PFSK-1 (cell line): ENCODE measurements around the gene EPHA6.

Experiments
- FOXP2 ChIP-seq: optimal IDR thresholded peaks from 2 replicates; pipeline ENCODE3; 2011; ENCODE audit warnings: borderline replicate concordance, control low read depth, inconsistent platforms; ENCODE audit not compliant: insufficient read depth; ENCODE audit errors: extremely low read length, extremely low read depth
- POLR2AphosphoS5 ChIP-seq: IDR thresholded peaks from 2 replicates; pipeline ENCODE4 v1.6.1; 2012; ENCODE audit warnings: low read depth, mild to moderate bottlenecking, control low read depth, low read length, moderate library complexity
- SIN3A ChIP-seq: IDR thresholded peaks from 2 replicates; pipeline ENCODE4 v1.6.1; 2012; ENCODE audit warnings: mild to moderate bottlenecking, low read length, moderate library complexity, borderline replicate concordance; ENCODE audit not compliant: insufficient read depth
- TAF1 ChIP-seq: IDR thresholded peaks from 2 replicates; pipeline ENCODE4 v1.6.1; 2012; ENCODE audit warnings: low read length, control low read depth, borderline replicate concordance; ENCODE audit not compliant: insufficient read depth
- TF ChIP-seq, protein P1 (sequence below), 2 experiments: IDR thresholded peaks; 2 replicates each; pipeline versions ENCODE4 v1.6.1 to v1.8.0; 2011 to 2012; ENCODE audit warnings: low read depth in 2 of 2, low read length in 2 of 2, control low read depth in 1 of 2, inconsistent platforms in 1 of 2, mild to moderate bottlenecking in 1 of 2, moderate library complexity in 1 of 2; ENCODE audit not compliant: insufficient read depth in 1 of 2

EPHA6 gene

DNA sequence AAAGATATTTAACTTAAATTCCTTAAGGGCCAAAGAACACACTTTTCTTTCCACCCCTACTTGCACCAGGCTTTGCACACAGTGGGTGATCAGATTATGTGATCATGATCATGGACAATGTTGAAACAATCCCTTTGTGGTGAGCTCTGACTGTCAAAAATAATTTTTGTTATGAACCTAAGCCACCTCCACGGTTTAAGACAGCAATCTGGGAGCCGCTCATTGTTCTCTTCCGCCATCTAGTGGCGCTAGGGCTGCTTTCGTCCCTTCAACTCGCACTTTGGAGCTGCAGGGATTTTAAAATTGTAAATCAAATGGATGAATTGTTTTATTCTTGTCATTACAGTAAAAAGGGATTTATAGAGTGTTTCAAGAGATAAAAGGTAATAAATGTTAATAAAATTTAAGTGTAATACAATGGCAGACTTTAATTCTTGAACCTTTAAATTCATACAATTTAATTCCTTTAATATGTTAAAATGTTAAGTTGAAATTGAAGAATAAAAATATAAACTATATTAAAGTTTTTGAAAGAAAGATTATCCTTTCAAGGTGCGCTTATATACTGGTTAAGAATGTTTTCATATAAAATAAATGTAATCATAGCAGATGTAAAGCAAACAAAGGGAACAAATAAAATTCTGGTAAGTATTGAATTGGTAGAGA lies 904.9 kb downstream of the EPHA6 start:
- TF ChIP-seq TAF1, result no peak
- no peak for TF ChIP-seq POLR2AphosphoS5
- TF ChIP-seq SIN3A, result no peak
- TF ChIP-seq FOXP2, result no peak
- TF ChIP-seq, protein P1, sequence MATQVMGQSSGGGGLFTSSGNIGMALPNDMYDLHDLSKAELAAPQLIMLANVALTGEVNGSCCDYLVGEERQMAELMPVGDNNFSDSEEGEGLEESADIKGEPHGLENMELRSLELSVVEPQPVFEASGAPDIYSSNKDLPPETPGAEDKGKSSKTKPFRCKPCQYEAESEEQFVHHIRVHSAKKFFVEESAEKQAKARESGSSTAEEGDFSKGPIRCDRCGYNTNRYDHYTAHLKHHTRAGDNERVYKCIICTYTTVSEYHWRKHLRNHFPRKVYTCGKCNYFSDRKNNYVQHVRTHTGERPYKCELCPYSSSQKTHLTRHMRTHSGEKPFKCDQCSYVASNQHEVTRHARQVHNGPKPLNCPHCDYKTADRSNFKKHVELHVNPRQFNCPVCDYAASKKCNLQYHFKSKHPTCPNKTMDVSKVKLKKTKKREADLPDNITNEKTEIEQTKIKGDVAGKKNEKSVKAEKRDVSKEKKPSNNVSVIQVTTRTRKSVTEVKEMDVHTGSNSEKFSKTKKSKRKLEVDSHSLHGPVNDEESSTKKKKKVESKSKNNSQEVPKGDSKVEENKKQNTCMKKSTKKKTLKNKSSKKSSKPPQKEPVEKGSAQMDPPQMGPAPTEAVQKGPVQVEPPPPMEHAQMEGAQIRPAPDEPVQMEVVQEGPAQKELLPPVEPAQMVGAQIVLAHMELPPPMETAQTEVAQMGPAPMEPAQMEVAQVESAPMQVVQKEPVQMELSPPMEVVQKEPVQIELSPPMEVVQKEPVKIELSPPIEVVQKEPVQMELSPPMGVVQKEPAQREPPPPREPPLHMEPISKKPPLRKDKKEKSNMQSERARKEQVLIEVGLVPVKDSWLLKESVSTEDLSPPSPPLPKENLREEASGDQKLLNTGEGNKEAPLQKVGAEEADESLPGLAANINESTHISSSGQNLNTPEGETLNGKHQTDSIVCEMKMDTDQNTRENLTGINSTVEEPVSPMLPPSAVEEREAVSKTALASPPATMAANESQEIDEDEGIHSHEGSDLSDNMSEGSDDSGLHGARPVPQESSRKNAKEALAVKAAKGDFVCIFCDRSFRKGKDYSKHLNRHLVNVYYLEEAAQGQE (IDR thresholded peaks at IDR 0.05; ENCODE audit: insufficient read depth in 1 of 2, low read depth in 2 of 2, low read length in 2 of 2), result no peak

DNA sequence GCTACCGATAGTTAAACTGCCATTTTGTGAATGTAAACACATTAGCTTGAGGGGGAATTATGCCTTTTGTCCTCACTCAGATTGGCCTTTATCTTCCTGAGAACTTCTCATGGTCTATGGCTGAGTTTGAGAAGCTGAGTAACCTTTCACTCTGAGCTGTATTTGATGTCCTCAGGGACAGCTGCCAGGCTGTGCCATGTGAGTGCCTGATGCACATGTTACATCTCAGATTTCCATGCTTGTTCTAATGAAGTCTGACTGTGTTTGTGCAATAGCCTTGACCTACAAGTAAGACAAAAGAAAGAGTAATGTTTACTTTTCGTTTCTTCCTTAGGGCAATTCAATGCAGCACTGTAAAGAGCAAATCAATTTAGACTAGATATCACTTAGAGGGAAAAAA lies 906.0 kb downstream of the EPHA6 start:
- TF ChIP-seq TAF1 (no peak), POLR2AphosphoS5 (no peak), FOXP2 (no peak), SIN3A (no peak)
- TF ChIP-seq, protein P1 (IDR thresholded peaks at IDR 0.05; ENCODE audit: insufficient read depth in 1 of 2, low read depth in 2 of 2, low read length in 2 of 2), result no peak

DNA sequence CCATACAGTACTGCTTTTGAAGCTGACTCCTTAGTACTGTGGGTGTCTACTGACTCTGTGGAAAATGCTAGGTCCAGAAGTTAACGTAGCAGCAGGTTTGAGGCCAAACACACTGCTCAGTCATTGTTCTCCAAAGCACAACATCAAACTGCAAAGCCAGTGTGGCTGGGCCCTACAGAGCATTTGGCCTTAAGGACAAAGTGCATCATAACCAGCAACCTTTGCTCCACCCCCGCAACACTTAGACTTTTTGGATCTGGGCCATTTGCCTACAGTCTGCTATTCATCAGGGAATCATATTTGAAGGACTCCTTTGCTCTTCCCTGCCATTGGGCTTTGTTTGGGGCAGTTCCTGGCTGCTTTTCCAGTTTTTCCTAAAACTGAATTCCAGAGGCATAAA lies 907.1 kb downstream of the EPHA6 start:
- TF ChIP-seq POLR2AphosphoS5 (no peak), FOXP2 (no peak), SIN3A (no peak), TAF1 (no peak)
- TF ChIP-seq, protein P1 (IDR thresholded peaks at IDR 0.05; ENCODE audit: insufficient read depth in 1 of 2, low read depth in 2 of 2, low read length in 2 of 2), result no peak

DNA sequence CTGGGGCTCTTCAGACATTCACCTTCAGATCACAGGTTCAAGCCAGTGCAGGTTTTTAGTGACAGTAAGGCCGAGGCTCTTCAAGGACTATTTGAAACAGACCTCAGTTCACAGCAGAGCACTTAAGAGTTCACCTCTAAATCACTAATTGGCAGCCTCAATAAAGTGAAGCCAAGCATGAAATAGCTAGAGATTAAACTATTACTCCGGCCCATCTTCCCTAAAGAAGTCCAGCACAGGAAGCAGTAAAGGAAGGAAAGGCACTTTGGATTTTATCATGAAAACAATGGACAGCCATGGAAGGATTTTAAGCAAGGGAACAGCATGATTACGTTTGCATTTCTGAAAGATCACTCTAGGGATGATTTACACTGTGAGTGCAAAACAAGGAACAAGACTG lies 922.5 kb downstream of the EPHA6 start:
- TF ChIP-seq POLR2AphosphoS5, result no peak

DNA sequence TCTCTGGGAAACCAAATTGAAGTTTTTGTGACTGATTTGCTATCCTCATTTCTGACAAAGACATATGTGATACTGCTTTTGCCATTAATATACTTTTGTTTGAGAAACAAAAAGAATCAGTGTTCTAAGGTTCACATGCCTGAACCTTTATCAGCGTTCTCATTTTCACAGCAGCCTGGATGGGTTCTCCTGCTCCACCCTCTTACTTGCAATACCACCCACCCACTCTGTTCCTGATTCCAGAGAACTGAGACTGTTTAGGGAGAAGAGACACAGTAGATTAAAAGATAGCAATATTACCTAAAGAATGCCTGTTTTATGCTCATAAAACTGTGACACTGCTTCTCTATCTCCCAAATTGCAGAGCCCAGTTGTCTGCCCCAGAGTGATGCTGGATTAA lies 924.4 kb downstream of the EPHA6 start:
- TF ChIP-seq, protein P1 (IDR thresholded peaks at IDR 0.05; ENCODE audit: insufficient read depth in 1 of 2, low read depth in 2 of 2, low read length in 2 of 2), result no peak
- TF ChIP-seq TAF1, result no peak
- no peak for TF ChIP-seq SIN3A
- TF ChIP-seq FOXP2, result no peak
- TF ChIP-seq POLR2AphosphoS5, result no peak
